HG03196 (cell line): ENCODE data around the gene ABCD2.
"Not testable (repeated sequence)": the region's sequence is repeated elsewhere in the genome, so short reads cannot be mapped to it uniquely, and the experiment has no call there.

Experiments used
- ATAC-seq: cut with Tn5 transposase; IDR thresholded peaks from one replicate; pipeline ENCODE4 v1.9.1; 2021; ENCODE audit not compliant: unreplicated experiment

ABCD2 gene

DNA sequence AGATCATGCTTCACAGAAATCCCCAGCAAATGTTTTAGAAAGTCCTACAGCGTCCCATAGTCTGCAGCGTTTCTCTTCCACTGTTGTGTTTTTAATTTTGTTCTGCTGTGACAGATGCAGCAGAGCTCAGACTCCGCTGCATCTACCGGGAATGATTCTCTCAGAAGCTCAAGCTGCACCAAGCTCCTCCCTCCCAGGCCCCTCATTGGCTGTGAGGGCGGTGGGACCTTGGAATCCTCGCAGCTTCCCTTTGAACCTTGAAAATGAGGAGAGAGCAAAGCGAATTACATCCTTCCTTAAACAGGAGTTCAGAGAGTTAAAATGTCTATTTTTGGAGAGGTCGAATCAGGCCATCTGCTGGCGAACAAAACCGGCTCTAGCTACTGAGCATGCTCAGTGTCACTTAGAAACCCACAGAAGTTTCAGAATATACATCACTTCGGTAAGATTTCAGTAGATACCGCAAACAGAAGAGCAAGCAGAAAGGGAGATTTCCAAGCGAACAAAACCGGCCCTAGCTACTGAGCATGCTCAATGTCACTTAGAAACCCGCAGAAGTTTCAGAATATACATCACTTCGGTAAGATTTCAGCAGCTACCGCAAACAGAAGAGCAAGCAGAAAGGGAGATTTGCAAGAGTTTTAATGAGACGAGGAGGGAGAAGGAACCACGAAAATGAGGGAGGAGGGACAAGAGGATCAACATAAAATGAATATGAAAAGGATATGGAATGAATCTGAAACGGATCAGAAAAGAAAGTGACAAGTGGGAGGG, at the start of gene ABCD2:
Gene ABCD2 (minus strand): TSS at position 144 of the 774 bp plus-strand sequence. CDS start 188 bp downstream, outside the sequence.
- ATAC-seq, result peak; percentile 75

DNA sequence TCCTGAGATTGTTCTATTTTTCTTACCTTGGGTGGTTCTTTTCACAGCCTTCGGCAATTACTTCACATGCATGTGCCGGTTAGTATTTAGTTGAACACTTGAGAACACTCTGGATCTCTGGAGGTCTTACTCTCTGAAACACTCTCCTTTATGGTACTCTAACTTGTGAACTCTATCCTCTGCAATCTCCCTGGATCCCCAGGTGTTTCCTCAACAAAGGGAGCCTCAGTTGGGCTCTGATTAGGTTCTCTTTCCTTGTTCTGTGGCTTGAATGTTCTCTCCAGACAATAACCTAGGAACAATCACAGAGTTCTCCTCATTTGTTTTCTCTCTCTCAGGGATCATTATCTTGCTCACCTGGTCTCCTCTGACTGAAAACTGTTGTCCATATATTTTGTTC, 40.5 kb upstream of the ABCD2 start:
- no peak for ATAC-seq

DNA sequence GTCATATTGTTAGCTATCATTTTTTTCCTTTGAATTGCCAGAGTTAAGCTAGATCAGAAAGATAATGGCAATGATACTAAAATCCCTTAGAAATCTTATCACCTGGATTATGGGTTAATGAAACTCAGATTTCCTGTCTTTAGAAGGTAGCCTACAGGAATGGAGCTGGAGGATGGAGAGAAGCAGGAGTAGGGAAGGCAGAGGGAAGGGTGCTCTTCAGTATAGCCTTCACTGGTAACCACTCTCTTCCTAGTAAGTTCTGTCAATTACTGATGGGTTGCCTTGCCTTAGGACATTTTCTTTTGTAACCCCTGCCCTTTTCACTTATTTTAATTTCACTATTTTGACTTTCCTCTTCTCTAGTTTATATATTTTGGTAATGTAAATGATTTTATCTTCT, 27.8 kb upstream of the ABCD2 start:
- no peak for ATAC-seq

DNA sequence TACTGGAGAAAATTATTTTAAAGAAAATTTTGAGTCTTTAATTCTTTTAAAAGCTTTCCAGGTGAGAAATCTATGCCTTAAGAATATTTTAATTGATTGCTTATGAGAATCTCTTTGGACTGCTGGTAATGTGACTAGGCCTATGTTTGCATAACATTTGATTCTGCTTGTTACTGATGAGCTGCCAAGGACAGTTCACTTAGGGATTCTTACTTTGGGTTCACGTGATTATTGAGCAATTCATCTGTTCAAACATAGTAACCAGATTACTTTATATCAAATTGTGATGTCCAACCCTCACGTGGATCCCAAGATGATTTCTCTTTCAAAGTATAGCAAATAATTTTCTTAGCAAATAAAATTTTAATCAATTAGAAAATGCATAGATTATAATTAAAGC, 27.4 kb upstream of the ABCD2 start:
- no peak for ATAC-seq

DNA sequence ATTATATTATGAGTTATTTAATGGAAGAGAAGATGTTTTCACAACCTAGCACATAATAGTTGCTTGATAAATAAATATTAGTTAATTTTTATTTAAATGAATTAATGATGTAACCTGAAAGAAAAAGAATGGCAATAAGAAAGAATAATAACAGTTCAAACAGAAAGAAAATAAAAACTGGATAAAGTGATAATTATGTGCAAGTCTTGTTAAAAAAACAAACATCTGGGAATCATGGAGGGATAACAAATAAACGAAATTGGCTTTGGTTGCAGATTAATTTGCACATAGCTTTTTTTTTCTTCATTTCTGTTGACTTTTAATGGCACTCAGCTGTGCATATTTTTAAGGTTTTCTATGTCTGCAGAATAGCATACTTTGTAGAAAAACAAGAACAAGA, 23.4 kb upstream of the ABCD2 start:
- ATAC-seq, result no peak

DNA sequence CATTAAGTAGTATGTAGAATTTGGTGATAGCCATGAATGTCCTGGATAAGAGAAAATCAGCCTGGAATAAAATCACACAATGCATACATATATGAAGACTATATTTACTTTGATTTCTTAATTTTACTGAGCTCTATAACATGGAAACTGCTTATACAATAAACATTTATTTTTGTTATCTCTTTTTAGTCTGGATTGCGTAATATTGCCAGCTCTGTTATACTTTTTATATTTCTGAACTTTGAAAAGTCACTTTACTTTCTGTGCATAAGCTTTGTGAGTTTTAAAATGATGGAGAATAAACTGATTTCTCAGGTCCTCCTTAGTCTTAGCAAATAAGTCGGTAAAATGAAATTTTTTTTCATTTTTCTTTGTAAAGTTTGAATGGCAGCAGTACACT, 19.2 kb upstream of the ABCD2 start:
- ATAC-seq, result no peak

DNA sequence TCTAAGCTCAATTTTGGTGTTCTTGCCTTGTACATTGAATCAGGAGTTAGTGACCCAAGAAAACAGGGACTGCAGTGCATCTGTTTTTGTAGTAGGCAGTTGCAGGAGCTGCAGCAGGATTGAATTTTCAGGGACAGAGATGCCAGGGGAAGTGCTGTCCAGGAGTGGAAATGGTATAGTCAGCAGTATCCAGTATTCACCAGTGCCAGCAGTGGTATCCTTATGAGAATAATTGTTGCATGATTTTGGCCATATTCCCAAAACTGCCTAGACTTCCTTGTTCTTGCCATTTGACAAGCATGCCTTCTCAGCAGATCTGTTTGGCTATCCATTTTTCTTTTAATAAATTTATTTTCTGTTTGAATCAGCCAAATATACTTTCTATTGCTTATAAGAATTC, 18.6 kb upstream of the ABCD2 start:
- ATAC-seq, result no peak

DNA sequence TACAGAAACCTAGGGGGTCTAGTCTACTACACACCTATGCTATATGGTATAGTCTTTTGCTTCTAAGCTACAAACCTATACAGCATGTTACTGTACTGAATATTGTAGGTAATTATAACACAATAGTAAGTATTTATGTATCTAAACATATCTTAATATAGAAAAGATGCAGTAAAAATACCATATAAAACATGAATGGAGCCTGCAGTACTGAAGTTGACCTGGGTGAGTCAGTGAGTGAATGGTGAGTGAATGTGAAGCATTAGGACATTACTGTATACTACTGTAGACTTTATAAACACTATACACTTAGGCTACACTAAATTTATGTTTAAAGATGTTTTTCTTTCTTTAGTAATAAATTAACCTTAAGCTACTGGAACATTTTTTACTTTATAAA, 13.1 kb upstream of the ABCD2 start:
- ATAC-seq, result no peak

DNA sequence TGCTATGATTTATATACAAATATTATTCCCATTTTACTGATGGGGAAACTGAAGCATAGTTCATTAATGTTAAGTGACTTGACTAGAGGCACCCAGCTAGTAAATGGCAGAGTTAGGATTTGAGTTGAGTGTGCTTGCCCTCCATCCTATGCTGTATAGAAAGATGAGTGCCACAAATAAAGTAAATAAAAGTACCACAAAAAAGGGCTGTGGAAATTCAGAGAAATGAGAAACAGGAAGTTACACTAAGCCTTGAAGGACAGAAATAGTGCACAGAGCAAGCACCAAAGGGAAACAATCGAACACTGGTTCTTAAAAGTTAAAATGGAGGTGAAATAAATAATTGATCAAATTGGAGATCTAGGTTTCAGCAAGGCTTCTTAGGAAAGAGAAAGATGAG, 9.2 kb upstream of the ABCD2 start:
- no peak for ATAC-seq

DNA sequence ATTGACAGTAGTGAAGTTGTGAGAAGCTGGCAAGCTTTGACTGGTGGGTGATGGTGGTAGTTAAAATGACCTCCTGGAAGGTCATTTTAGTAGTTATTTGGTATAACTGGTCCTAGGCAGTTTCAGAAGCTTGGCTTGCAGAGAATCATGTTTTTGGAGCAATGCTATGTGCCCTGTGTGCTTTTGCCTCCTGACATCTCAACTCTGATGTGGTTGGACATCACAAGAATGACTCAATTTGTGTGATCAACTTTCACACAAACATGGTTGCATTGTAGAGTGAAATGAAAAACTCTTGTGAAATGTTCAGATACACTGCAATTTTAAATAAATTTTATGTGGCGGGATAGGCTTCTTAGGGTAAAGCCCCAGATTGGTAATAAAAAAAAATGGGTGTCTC, 8.3 kb upstream of the ABCD2 start:
- no peak for ATAC-seq

DNA sequence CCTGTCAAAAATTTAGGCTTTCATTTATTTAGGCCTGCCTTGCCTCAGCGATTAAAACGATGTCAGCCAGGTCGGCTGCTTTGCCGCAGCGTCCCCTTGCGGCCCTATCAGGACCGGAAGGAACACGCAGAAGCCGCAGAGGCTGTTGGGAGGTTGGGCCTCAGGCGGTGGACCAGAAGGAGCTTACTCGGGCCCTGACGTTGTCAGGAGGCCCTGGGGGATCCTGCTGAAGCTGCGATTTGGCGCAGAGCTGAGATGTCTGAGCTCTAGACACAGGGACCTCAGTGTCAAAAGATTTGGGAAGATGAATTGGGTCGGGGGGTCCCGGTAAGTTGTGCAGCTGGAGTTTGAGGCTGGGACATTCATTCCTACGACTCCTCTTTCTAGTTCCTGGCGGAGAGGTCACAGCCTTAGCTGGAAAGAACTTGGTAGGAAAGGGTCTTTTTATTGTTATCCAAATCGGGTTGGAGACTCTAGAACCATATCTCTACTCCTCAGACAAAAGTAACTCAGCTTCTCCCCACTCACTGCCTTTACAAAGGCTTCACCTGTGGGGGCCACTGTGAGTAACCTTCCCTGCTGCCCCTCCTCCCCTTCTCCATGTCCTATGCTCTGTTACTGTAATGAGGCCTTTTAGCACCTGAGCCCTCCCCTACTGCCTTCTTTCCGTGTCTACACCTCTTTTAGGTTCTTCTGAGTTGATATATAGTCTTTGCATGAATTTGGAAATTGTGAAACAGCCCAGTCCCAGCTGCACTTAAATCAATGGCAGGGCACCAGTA, 6.6 kb upstream of the ABCD2 start:
- no peak for ATAC-seq

DNA sequence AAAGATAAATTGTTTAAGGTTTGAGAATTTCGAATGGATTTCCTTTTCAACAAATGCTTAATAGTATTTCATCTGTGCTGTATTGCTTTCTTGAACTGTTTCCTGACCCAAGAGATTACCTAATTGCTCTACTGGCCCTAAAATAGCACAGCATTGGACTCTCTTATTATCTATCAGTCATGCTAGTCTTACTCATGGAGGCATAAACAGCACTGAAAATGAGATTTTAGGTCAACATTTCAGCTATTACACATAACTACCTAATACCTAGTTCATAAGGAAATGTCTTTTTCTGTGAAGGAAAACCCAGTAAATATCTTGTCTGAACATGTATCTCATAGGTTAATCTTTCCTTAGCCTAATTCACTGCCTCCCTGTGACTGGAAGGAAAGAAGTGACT, 4.3 kb upstream of the ABCD2 start:
- ATAC-seq, result no peak

DNA sequence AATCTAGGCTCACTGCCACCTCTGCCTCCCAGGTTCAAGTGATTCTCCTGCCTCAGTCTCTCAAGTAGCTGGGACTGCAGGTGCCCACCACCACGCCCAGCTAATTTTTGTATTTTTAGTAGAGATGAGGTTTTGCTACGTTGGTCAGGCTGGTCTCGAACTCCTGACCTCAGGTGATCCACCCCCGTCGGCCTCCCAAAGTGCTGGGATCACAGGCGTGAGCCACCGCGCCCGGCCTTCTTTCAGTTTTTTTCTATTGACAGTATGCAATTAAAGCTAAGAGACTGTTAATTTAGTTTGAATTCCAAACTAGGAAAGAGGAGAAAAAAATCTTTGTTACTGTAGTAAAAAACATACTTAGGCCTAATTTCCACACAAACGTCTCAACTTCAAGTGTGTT, 3.6 kb upstream of the ABCD2 start:
- not testable (repeated sequence) for ATAC-seq

DNA sequence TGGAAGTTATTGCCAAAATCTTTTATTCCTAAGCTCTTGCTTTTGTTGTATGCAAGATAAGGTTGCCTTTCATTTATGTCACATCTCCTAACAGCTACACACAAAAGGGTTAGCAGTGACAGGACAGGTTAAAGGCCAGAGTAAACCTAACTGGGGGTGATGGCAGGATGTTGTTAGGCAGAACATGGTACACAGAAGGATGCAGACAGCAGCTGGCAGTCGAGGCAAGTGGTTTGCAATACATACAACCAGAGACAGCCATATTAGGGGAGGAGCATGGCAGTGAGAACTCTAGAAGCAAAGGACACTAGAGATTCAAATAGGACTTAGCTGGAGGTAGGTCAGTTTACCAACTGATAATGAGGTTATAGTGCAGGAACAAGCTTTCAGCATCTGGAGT, 2.7 kb upstream of the ABCD2 start:
- no peak for ATAC-seq

DNA sequence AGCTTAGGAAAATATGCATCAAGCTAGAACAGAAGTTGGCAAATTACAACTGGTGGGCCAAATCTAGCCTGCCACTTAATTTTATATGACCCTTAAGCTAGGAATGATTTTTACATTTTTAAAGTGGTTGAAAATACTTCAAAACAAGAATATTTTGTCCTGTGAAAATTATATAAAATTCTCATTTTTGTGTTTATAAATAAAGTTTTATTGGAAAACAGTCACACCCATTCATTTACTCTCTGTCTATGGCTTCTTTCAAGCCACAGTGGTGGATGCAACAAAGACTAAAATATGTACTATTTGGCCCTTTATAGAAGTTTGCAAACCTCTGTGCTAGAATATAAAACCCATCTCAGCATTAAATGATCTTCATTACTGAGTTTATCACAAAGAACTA, 2.1 kb upstream of the ABCD2 start:
- no peak for ATAC-seq

DNA sequence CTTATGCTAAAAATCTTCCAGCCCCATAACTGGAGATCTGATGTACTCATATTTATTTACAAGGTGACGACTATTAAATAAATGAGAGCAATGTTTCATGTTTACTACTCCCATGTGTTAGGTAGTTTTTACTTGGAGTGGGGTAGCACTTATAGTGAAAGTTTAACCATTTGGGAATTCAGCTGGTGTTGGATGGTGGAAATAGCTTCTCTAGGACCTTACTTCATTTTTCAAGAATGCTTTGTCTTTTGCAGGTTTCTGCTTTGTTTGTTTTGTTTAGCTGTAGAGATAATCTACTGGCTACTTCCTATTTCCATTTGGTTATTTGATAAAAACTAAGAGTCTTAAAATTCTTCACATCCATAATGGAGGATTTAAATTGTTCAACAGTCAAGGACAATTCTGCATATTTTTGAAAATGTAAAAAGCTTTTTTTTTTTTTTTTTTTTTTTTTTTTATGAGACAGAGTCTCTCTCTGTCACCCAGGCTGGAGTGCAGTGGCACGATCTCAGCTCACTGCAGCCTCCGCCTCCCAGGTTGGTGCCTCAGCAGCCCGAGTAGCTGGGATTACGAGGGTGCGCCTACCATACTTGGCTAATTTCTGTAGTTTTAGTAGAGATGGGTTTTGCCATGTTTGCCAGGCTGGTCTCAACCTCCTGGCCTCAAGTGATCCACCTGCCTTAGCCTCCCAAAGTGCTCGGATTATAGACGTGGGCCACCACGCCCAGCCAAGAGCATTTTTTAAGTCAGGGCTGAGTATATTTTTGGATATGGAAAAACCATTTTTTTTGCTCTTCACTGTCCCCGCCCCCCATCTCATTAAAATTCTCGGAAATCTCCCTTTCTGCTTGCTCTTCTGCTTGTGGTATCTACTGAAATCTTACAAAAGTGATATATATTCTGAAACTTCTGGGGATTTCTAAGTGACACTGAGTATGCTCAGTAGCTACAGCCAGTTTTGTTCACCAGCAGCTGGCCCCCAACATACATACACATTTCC, 1.4 kb upstream of the ABCD2 start:
- peak; percentile 29 for ATAC-seq

DNA sequence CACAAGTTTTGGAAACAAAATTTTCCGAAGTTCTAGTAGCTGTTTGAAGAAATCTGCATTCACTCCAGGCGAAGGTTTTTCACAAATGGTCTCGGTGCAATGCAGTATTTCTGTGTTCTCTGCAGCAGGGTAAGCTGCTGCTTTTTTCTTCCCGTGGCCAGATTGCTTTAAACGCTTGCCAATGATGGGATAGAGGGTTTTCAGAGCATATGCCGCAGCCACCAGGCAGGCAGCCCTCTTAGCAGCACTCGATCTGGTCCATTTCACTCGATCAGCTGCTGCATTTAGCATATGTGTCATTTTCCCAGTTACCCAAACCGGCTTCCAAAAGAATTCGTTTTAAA, 315 bp downstream of the ABCD2 start:
- ATAC-seq, result peak; percentile 24

DNA sequence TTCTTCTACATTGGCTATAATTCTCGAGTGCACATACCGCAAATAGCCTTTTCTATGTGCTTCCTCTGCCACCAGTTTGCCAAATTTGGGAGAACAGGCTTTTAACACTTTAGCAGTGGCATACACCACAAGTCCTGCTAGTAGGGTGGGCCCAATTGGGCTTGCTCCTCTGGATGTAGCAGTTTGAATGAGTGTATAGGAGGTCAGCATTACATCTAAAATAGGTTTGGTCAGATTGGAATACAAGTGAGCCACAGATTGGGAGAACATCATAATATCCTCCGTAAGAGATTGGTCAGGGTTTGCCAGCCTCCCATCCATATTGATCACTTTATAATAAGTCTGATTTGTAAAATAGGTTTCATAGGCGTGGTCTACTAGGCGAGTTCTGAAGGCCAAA, 902 bp downstream of the ABCD2 start:
- ATAC-seq, result no peak

DNA sequence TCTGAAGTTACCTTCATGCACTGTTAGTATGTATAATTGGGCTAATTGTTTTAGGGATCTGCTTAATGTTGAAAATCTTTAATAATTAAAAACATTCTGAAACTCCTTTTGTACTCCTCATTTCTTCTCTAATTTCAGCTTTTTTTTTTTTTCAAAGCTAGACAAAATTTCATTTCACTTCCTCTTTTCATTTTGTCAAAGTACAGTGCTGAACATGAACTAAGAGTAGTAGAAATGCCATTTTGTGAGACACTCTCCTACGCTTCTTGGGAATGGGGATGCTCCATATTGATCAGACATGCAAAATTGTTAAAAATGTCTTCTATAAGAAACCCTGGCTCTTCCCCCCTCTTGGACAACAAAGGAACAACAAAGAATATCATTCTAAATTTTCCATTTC, 1.7 kb downstream of the ABCD2 start:
- no peak for ATAC-seq

DNA sequence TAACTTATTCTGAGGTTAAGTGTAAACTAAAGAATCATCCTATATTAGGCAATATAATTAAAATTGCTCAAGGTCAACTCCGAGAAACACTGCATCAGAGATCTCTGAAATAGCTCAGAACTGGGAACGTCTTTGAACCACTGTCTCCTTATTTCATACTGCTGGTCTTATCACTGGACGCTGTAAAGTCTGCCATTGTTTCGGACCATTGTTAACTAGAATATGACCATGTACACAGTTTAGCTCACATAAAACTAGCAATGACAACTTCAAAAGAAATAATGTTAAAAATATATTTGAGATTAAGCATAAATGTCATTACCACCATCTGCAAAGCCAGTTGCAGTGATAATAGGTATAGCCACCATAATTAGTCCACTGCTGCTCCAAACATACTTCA, 2.9 kb downstream of the ABCD2 start:
- ATAC-seq, result no peak

DNA sequence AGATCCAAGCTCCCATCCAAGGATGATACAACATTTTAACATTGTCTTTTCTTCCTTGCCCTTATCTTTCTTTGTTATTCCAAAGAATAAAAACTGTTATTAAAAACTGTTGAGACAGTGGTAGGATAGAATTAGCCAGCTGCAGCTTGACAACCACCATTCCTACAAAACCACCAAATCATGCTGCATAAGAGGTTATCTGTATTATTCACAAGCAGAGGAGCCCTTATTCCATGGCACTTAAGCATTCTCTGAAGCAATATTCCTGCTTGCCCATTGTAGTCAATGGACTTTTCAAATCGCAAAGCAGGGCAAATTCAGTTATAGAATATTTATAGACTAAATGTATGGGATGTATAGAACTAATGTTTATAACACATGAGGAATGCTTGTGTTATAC, 3.4 kb downstream of the ABCD2 start:
- ATAC-seq, result no peak
